K562 (cell line): Measurements from ENCODE around the gene IGDCC3. TPM values are rescaled to one million over a fixed set of nuclear protein-coding genes. Genes with fewer than 3 reads are reported as not detected.

ENCODE experiments used
- ATAC-seq: fragments of 200-7000 bp; cut with Tn5 transposase; 3 replicates; pipeline ENCODE4 v1.9.1; 2020; ENCODE audit warnings: moderate library complexity
- BruUV-seq: library from RNA; stranded (reverse); fragments of 400-500 nt; replicated peaks from 2 replicates; lab custom pipeline; 2021; lab: Mats Ljungman, UMichigan
- CTCF ChIA-PET: fragments of 300-600 bp; formaldehyde crosslinking; extraction: SDS; loops from one replicate; lab custom pipeline; 2021; ENCODE audit warnings: low intra/inter-chr PET ratio; lab: Yijun Ruan, JAX
- POLR2A ChIA-PET: fragments of 300-600, 350-650 bp; sonication (Branson Sonifier 250); formaldehyde crosslinking; extraction: SDS; loops from one replicate; lab custom pipeline; 2021; ENCODE audit warnings: antibody characterized with exemption, inconsistent platforms; lab: Yijun Ruan, JAX
- DNase-seq, 4 experiments: peaks; one replicate each; pipeline versions ENCODE4 v3.0.0 to v3.0.0-alpha.2; 2011 to 2018; ENCODE audit warnings: low spot score in 3 of 4, mixed read lengths in 3 of 4; ENCODE audit errors: extremely low read depth in 1 of 4
- FAIRE-seq: peaks from 2 replicates; lab custom pipeline; 2011; peaks lifted over from hg19 to GRCh38; lab: Jason Lieb, UNC
- H2AFZ ChIP-seq: 2 replicates; pipeline ENCODE4 v1.6.0; 2011; ENCODE audit warnings: low read depth, low read length, control low read depth, inconsistent platforms
- H3K27ac ChIP-seq: fragments of 200-600 bp; 3 replicates; pipeline ENCODE4 v1.8.0; 2011; ENCODE audit warnings: low read depth, mild to moderate bottlenecking, control low read depth, inconsistent platforms, low read length, moderate library complexity, mixed read lengths; ENCODE audit errors: extremely low read depth
- H3K27me3 ChIP-seq, 2 experiments: fragments of 300-600 bp in 1 of 2; 2 replicates in 1 of 2; 3 replicates in 1 of 2; pipeline versions ENCODE4 v1.6.0 to v1.8.0; 2011; ENCODE audit warnings: inconsistent platforms in 2 of 2, low read length in 2 of 2, mild to moderate bottlenecking in 1 of 2, mixed read lengths in 1 of 2, moderate library complexity in 1 of 2; ENCODE audit not compliant: control insufficient read depth in 2 of 2, insufficient read depth in 2 of 2
- H3K36me3 ChIP-seq: fragments of 300-600 bp; 3 replicates; pipeline ENCODE4 v1.8.0; 2011; ENCODE audit warnings: mild to moderate bottlenecking, low read length, inconsistent platforms; ENCODE audit not compliant: control insufficient read depth, insufficient read depth
- H3K4me1 ChIP-seq, 2 experiments: fragments of 200-600 bp in 1 of 2; replicated peaks in 1 of 2; 2 replicates in 1 of 2; 3 replicates in 1 of 2; pipeline versions ENCODE4 v1.5.1 to v1.8.0; 2011; ENCODE audit warnings: inconsistent platforms in 2 of 2, low read length in 2 of 2, mild to moderate bottlenecking in 1 of 2, mixed read lengths in 1 of 2, moderate library complexity in 1 of 2; ENCODE audit not compliant: control insufficient read depth in 2 of 2, insufficient read depth in 2 of 2
- H3K4me2 ChIP-seq: 2 replicates; pipeline ENCODE4 v1.6.1; 2011; ENCODE audit warnings: low read length, control low read depth, inconsistent platforms, mixed read lengths; ENCODE audit not compliant: insufficient read depth
- H3K4me3 ChIP-seq: fragments of 200-600 bp; sonication (generic), shearing (Covaris generic); 2 replicates; pipeline ENCODE4 v1.5.1; 2016; ENCODE audit warnings: control low read depth, inconsistent platforms
- H3K79me2 ChIP-seq: fragments of 200-600 bp; 3 replicates; pipeline ENCODE4 v1.8.0; 2011; ENCODE audit warnings: low read length, inconsistent platforms; ENCODE audit not compliant: control insufficient read depth, insufficient read depth
- H3K9ac ChIP-seq, 2 experiments: 2 replicates each; pipeline versions ENCODE4 v1.6.0 to v1.6.1; 2011; ENCODE audit warnings: low read depth in 2 of 2, low read length in 2 of 2, control low read depth in 1 of 2, inconsistent platforms in 1 of 2, mild to moderate bottlenecking in 1 of 2, mixed read lengths in 1 of 2; ENCODE audit not compliant: insufficient read depth in 1 of 2
- H3K9me1 ChIP-seq: one replicate; pipeline ENCODE4 v1.6.0; 2011; ENCODE audit warnings: inconsistent platforms, mild to moderate bottlenecking, low read length, moderate library complexity; ENCODE audit not compliant: control insufficient read depth, insufficient read depth
- H3K9me3 ChIP-seq: replicated peaks from 2 replicates; pipeline ENCODE4 v1.5.1; 2011; ENCODE audit warnings: low read depth, low read length, inconsistent platforms; ENCODE audit not compliant: control insufficient read depth, insufficient read depth
- H4K20me1 ChIP-seq: replicated peaks from 2 replicates; pipeline ENCODE4 v1.6.1; 2011; ENCODE audit warnings: low read length, inconsistent platforms, mixed read lengths; ENCODE audit not compliant: control insufficient read depth, insufficient read depth
- FOSL1 ChIP-seq: fragments of 200-800 bp; sonication (Bioruptor generic); conservative IDR thresholded peaks from 2 replicates; pipeline ENCODE4 v1.6.1; 2016; ENCODE audit warnings: missing genetic modification characterization, missing compliant biosample characterization
- HMG20A ChIP-seq: fragments of 450-650 bp; formaldehyde crosslinking; conservative IDR thresholded peaks from 2 replicates; pipeline ENCODE4 v1.4.0; 2020; ENCODE audit warnings: mild to moderate bottlenecking, mixed read lengths
- HMG20B ChIP-seq: fragments of 250-450 bp; sonication (Bioruptor Pico); IDR thresholded peaks from 2 replicates; pipeline ENCODE4 v1.5.0; 2021; ENCODE audit warnings: mild to moderate bottlenecking
- MED1 ChIP-seq: sonication (generic); formaldehyde crosslinking; IDR thresholded peaks from 2 replicates; pipeline ENCODE4 v1.8.1; 2023; ENCODE audit warnings: missing genetic modification reagents, borderline replicate concordance
- NELFE ChIP-seq: IDR thresholded peaks from 2 replicates; pipeline ENCODE4 v1.6.1; 2011; ENCODE audit warnings: mild to moderate bottlenecking; ENCODE audit not compliant: insufficient read depth, insufficient read length
- RAD21 ChIP-seq, 2 experiments: fragments of 250-450 bp in 1 of 2; fragments of 450-650 bp in 1 of 2; sonication (Bioruptor Pico) in 1 of 2; formaldehyde crosslinking in 1 of 2; IDR thresholded peaks in 1 of 2; conservative IDR thresholded peaks in 1 of 2; 2 replicates each; pipeline versions ENCODE4 v1.4.0 to v1.8.0; 2020 to 2022; ENCODE audit warnings: mild to moderate bottlenecking in 2 of 2, moderate library complexity in 1 of 2
- SMARCB1 ChIP-seq: IDR thresholded peaks from 2 replicates; pipeline ENCODE4 v1.6.1; 2011; ENCODE audit warnings: improper control_type of control experiment, low read depth; ENCODE audit not compliant: insufficient read length
- STAT5B ChIP-seq: fragments of 250-450 bp; sonication (Bioruptor Pico); IDR thresholded peaks from 2 replicates; pipeline ENCODE4 v1.8.0; 2021; ENCODE audit warnings: mild to moderate bottlenecking, inconsistent platforms
- ZNF431 ChIP-seq: sonication (generic); formaldehyde crosslinking; IDR thresholded peaks from 2 replicates; pipeline ENCODE4 v1.8.0; 2022; ENCODE audit warnings: mild to moderate bottlenecking, missing genetic modification reagents
- WGBS: fragments of 100-300 bp; shearing (Covaris generic); methylation state at CpG from one replicate; pipeline ENCODE4 v1.1.6; 2016; ENCODE audit warnings: low coverage, mixed read lengths; ENCODE audit not compliant: insufficient coverage; ENCODE audit errors: missing lambda C conversion rate; 5-methylcytosine and 5-hydroxymethylcytosine counted together
- in situ Hi-C: fragments of 300-500 bp; cut with MboI; formaldehyde crosslinking; loops from 4 replicates; pipeline ENCODE4 v1.15.0; 2018; ENCODE audit warnings: inconsistent platforms, mixed read lengths
- intact Hi-C: fragments of 100-400 bp; cut with micrococcal nuclease; formaldehyde crosslinking; loops from 2 replicates; pipeline ENCODE4 v1.14.2; 2022
- polyA plus RNA-seq, 8 experiments: library from polyadenylated mRNA; depleted of rRNA in 4 of 8; stranded (reverse) in 5 of 8; unstranded in 3 of 8; fragments of >200 nt; fragmentation: Nextera tagmentation in 2 of 8; fragmentation: Illumina TruSeq in 1 of 8; extraction: Ambion mirVana in 2 of 8; extraction: Trizol in 1 of 8; gene quantifications; 2 replicates each; pipeline versions ENCODE4 v1.2.1 to v1.2.3, GENCODE V29; 2011 to 2014; ENCODE audit warnings: inconsistent platforms in 1 of 8, missing spikeins in 1 of 8
- total RNA-seq, 7 experiments: library from RNA; depleted of rRNA in 6 of 7; stranded (reverse); fragments of >200 nt in 6 of 7; fragmentation: Illumina TruSeq in 2 of 7; extraction: Trizol in 2 of 7; gene quantifications; 2 replicates each; pipeline versions ENCODE4 v1.2.1 to v1.2.3, GENCODE V29; 2011 to 2021; ENCODE audit warnings: low replicate concordance in 1 of 7
- TF ChIP-seq, protein P1 (sequence below): fragments of 200-800 bp; sonication (Bioruptor generic); IDR thresholded peaks from 2 replicates; pipeline ENCODE4 v1.6.1; 2017; ENCODE audit warnings: missing genetic modification characterization, missing compliant biosample characterization
- TF ChIP-seq, protein P2 (sequence below): fragments of 450-650 bp; IDR thresholded peaks from 2 replicates; pipeline ENCODE4 v1.6.1; 2016; ENCODE audit warnings: missing biosample characterization, missing genetic modification characterization

Gene IGDCC3
- total and polyA plus RNA-seq, 9 of the 15 experiments (the other 6 are each of a cell fraction or from before 2014, with no cell fraction given) = not detected

DNA sequence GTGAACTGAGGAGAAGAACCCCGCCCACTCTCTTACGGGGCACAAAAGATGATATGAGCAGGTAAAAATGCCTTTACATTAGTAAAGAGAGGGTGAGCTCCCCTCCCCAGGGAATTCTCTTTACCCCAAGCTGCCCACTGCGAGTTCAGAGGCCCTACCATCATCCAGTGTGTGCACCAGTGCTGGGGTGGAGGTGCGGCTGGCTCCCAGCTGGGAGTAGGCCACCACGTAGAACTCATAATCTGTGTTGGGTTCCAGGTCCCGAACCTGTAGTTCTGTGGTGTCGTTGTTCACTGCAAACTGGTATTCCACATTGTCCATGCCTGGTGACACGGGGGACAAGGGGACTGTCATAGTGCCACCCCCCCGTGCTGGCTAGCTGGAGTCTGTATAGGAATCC lies 17.1 kb upstream of the IGDCC3 start:
- Histone ChIP-seq H3K27me3 (peaks cover 49 to 76% of the 10 kb centered on the region in 2 experiments), H3K9me3 (no peaks in the 10 kb centered on the region), H3K9me1 (no peaks in the 10 kb centered on the region), H4K20me1 (no peaks in the 10 kb centered on the region; the same call in 1 of the 2 replicates), H3K9ac (no peak overlapping the region), H3K4me2 (no peak overlapping the region), H3K79me2 (no peaks in the 10 kb centered on the region), H2AFZ (no peak overlapping the region), H3K4me3 (no peak overlapping the region), H3K4me1 (peaks cover 0 to 9% of the 10 kb centered on the region in 2 experiments; a peak in 1 of 5 replicates), H3K27ac (no peak overlapping the region), H3K36me3 (no peaks in the 10 kb centered on the region)
- intact Hi-C loops (no loop called here), in situ Hi-C loops (no loop called here)
- ChIA-PET CTCF (no interaction called here), POLR2A (interaction anchor here (0.7 to 3.3 kb wide), 3 partner anchors 14 to 90 kb away, joined by 3 to 24 read pairs (median 5); partner anchors contain the start of gene RNU5B-1)
- ATAC-seq (no peak), DNase-seq (no peak), FAIRE-seq (no peak)
- 7% methylated on average over 9 of the region's 9 CpGs for WGBS
- TF ChIP-seq STAT5B = no peak
- no peak for TF ChIP-seq HMG20A (CRISPR knock-in tag)
- TF ChIP-seq RAD21 (CRISPR knock-in tag; conservative IDR thresholded peaks at IDR 0.05 in 1 of 2, IDR thresholded peaks at IDR 0.05 in 1 of 2) = no peak
- TF ChIP-seq, protein P1, sequence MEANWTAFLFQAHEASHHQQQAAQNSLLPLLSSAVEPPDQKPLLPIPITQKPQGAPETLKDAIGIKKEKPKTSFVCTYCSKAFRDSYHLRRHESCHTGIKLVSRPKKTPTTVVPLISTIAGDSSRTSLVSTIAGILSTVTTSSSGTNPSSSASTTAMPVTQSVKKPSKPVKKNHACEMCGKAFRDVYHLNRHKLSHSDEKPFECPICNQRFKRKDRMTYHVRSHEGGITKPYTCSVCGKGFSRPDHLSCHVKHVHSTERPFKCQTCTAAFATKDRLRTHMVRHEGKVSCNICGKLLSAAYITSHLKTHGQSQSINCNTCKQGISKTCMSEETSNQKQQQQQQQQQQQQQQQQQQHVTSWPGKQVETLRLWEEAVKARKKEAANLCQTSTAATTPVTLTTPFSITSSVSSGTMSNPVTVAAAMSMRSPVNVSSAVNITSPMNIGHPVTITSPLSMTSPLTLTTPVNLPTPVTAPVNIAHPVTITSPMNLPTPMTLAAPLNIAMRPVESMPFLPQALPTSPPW = no peak
- TF ChIP-seq FOSL1 (tag) = no peak
- TF ChIP-seq, protein P2, sequence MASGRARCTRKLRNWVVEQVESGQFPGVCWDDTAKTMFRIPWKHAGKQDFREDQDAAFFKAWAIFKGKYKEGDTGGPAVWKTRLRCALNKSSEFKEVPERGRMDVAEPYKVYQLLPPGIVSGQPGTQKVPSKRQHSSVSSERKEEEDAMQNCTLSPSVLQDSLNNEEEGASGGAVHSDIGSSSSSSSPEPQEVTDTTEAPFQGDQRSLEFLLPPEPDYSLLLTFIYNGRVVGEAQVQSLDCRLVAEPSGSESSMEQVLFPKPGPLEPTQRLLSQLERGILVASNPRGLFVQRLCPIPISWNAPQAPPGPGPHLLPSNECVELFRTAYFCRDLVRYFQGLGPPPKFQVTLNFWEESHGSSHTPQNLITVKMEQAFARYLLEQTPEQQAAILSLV (tag) = no peak
- no peak for TF ChIP-seq SMARCB1
- no peak for TF ChIP-seq ZNF431 (CRISPR knock-in tag)
- no peak for TF ChIP-seq NELFE
- TF ChIP-seq MED1 (CRISPR knock-in tag) = no peak
- no peak for TF ChIP-seq HMG20B (CRISPR knock-in tag)
- no TSS peak for BruUV-seq
